Measurements from ENCODE around the gene FKBP8. TPM values are rescaled to one million over a fixed set of nuclear protein-coding genes. Genes with fewer than 3 reads are reported as not detected.

Gene FKBP8
- total and polyA plus RNA-seq, 2 of the 4 experiments (the other 2 are of a cell fraction) = 153 to 289 TPM

GRCh38 chr19:18519962-18520847, 23.2 kb downstream of the FKBP8 start (continued):
- TF ChIP-seq RFX5 (IDR thresholded peaks at IDR 0.05; ENCODE audit: low read depth, low read length) = no peak

GRCh38 chr19:18518639-18519038, 24.7 kb downstream of the FKBP8 start:
- Histone ChIP-seq H2BK15ac (ENCODE audit: low read depth, low read length) (no peak overlapping the region), H3K27ac (ENCODE audit: insufficient read depth, low read length) (no peak overlapping the region), H3K9me3 (ENCODE audit: control insufficient read depth, insufficient read depth, low read length) (no peaks in the 10 kb centered on the region), H3K18ac (ENCODE audit: low read depth, low read length) (no peak overlapping the region), H2BK5ac (ENCODE audit: low read depth, low read length, poor library complexity, severe bottlenecking) (no peak overlapping the region), H2BK120ac (ENCODE audit: low read depth, low read length) (no peak overlapping the region), H3K23ac (ENCODE audit: low read depth, low read length) (peak overlapping the region; percentile 34; the same call in 1 of the 2 replicates), H2AK5ac (ENCODE audit: low read depth, low read length) (no peak overlapping the region), H3K4me2 (ENCODE audit: low read depth, low read length) (no peak overlapping the region), H2BK20ac (ENCODE audit: low read depth, low read length) (no peak overlapping the region), H3K36me3 (ENCODE audit: control insufficient read depth, insufficient read depth, low read length) (no peaks in the 10 kb centered on the region), H3K4me3 (ENCODE audit: insufficient read depth, low read depth, low read length) (no peak overlapping the region), H3K79me1 (ENCODE audit: low read depth in 1 of 2, low read length in 2 of 2) (peaks cover 7 to 67% of the 10 kb centered on the region in 2 experiments; a peak in 3 of 4 replicates), H4K5ac (ENCODE audit: low read depth, low read length) (no peak overlapping the region), H3K27me3 (ENCODE audit: control insufficient read depth, insufficient read depth, low read length) (no peaks in the 10 kb centered on the region), H4K20me1 (ENCODE audit: insufficient read depth, low read length) (peaks cover 70% of the 10 kb centered on the region), H3K14ac (replicated peaks; ENCODE audit: low read depth, low read length) (no peak overlapping the region), H2AK9ac (replicated peaks; ENCODE audit: low read depth, low read length, poor library complexity) (no peak overlapping the region), H3K4me1 (ENCODE audit: control insufficient read depth, insufficient read depth, low read length) (peaks cover 19% of the 10 kb centered on the region), H3K56ac (ENCODE audit: extremely low read depth, insufficient read depth, low read length) (no peak overlapping the region), H3K9ac (ENCODE audit: low read depth, low read length) (no peak overlapping the region), H3K4ac (ENCODE audit: low read depth, low read length) (no peak overlapping the region), H3K9me1 (ENCODE audit: insufficient read depth, low read length) (peaks cover 35% of the 10 kb centered on the region), H2AFZ (replicated peaks; ENCODE audit: low read length, poor library complexity) (no peak overlapping the region), H4K91ac (ENCODE audit: insufficient read depth, low read depth, low read length) (no peak overlapping the region), H4K8ac (ENCODE audit: low read depth in 2 of 2, low read length in 2 of 2) (no peak overlapping the region)
- dilution Hi-C loops (cut with HindIII; ENCODE audit: low sequenced_read_pairs, unreplicated experiment) (no loop called here), intact Hi-C loops (cut with micrococcal nuclease) (no loop called here), in situ Hi-C loops (cut with MboI; ENCODE audit: low sequenced_read_pairs) (no loop called here)
- no TSS peak for BruUV-seq (replicated peaks)
- POLR2A ChIA-PET (ENCODE audit: unreplicated experiment) = no interaction called here
- ATAC-seq (ENCODE audit: low read depth) (no peak), DNase-seq (no peak)
- WGBS, 2 experiments (ENCODE audit: extremely low coverage in 2 of 2, insufficient read length in 1 of 2) = 80% methylated on average over 1 of the region's 9 CpGs; no CpG with 5 or more reads in 1 of the 2 experiments
- CTCF ChIA-PET = no interaction called here
- no peak for TF ChIP-seq RFX5 (IDR thresholded peaks at IDR 0.05; ENCODE audit: low read depth, low read length)
- TF ChIP-seq POLR2A (IDR thresholded peaks at IDR 0.05; ENCODE audit: low read depth, low read length) = no peak
- TF ChIP-seq MAFK (IDR thresholded peaks at IDR 0.05; ENCODE audit: low read depth, low read length) = no peak
- TF ChIP-seq MAZ (IDR thresholded peaks at IDR 0.05; ENCODE audit: borderline replicate concordance, low read depth, low read length) = no peak
- TF ChIP-seq NFE2L2 (IDR thresholded peaks at IDR 0.05; ENCODE audit: low read depth, low read length) = no peak
- TF ChIP-seq USF2 (IDR thresholded peaks at IDR 0.05; ENCODE audit: low read depth, low read length) = no peak
- no peak for TF ChIP-seq ELK1 (IDR thresholded peaks at IDR 0.05; ENCODE audit: borderline replicate concordance, low read depth, low read length)
- TF ChIP-seq FOS (IDR thresholded peaks at IDR 0.05; ENCODE audit: low read depth, low read length) = no peak
- no peak for TF ChIP-seq CEBPB (IDR thresholded peaks at IDR 0.05; ENCODE audit: low read depth, low read length)
- TF ChIP-seq SMC3 (IDR thresholded peaks at IDR 0.05; ENCODE audit: low read depth, low read length) = no peak
- no peak for TF ChIP-seq RAD21 (IDR thresholded peaks at IDR 0.05; ENCODE audit: low read length)
- no peak for TF ChIP-seq BHLHE40 (IDR thresholded peaks at IDR 0.05; ENCODE audit: low read depth, low read length)
- TF ChIP-seq CTCF (conservative IDR thresholded peaks at IDR 0.05; ENCODE audit: low read depth, low read length) = no peak

Data from IMR-90 (cell line).